Smooth muscle cell (in vitro differentiated cells): Measurements from ENCODE around the gene NECTIN4. TPM values are rescaled to one million over a fixed set of nuclear protein-coding genes. Genes with fewer than 3 reads are reported as not detected.

ENCODE experiments used
- DNase-seq: peaks from one replicate; lab custom pipeline; 2025; ENCODE audit not compliant: unreplicated experiment; lab: John Stamatoyannopoulos, UW
- H2AFZ ChIP-seq: fragments of 200-600 bp; sonication (generic); 2 replicates; pipeline ENCODE4 v1.6.0; 2016; ENCODE audit warnings: antibody characterized with exemption, low read depth, mild to moderate bottlenecking
- H3F3A ChIP-seq: fragments of 200-600 bp; sonication (generic); 2 replicates; pipeline ENCODE4 v1.6.0; 2017; ENCODE audit warnings: antibody characterized with exemption, low read depth
- H3K27ac ChIP-seq: fragments of 200-600 bp; sonication (generic); 2 replicates; pipeline ENCODE4 v1.5.1; 2016; ENCODE audit warnings: low read depth, mild to moderate bottlenecking
- H3K27me3 ChIP-seq: fragments of 200-600 bp; sonication (generic); 2 replicates; pipeline ENCODE4 v1.6.1; 2016; ENCODE audit warnings: low read depth, mild to moderate bottlenecking
- H3K36me3 ChIP-seq: fragments of 200-600 bp; sonication (generic); 2 replicates; pipeline ENCODE4 v1.5.1; 2016; ENCODE audit warnings: low read depth
- H3K4me1 ChIP-seq: fragments of 200-600 bp; sonication (generic); 2 replicates; pipeline ENCODE4 v1.5.1; 2016; ENCODE audit warnings: low read depth
- H3K4me2 ChIP-seq: fragments of 200-600 bp; sonication (generic); 2 replicates; pipeline ENCODE4 v1.6.0; 2016; ENCODE audit warnings: mild to moderate bottlenecking
- H3K4me3 ChIP-seq: fragments of 200-600 bp; sonication (generic); 2 replicates; pipeline ENCODE4 v1.5.1; 2016; ENCODE audit warnings: mild to moderate bottlenecking
- H3K79me2 ChIP-seq: fragments of 200-600 bp; sonication (generic); 2 replicates; pipeline ENCODE4 v1.6.0; 2016; ENCODE audit warnings: low read depth, mild to moderate bottlenecking
- H3K9ac ChIP-seq: fragments of 200-600 bp; sonication (generic); 2 replicates; pipeline ENCODE4 v1.6.0; 2016; ENCODE audit warnings: low read depth
- H3K9me3 ChIP-seq: fragments of 200-600 bp; sonication (generic); replicated peaks from 2 replicates; pipeline ENCODE4 v1.5.1; 2016; ENCODE audit warnings: low read depth
- H4K20me1 ChIP-seq: fragments of 200-600 bp; sonication (generic); 2 replicates; pipeline ENCODE4 v1.6.0; 2016; ENCODE audit warnings: low read depth
- WGBS: methylation state at CpG from one replicate; pipeline ENCODE4 v1.1.7; 2016; ENCODE audit warnings: low lambda C conversion rate; 5-methylcytosine and 5-hydroxymethylcytosine counted together
- polyA plus RNA-seq: library from polyadenylated mRNA; unstranded; fragments of >200 nt; fragmentation: Nextera tagmentation; extraction: Ambion mirVana; gene quantifications from 2 replicates; pipeline ENCODE4 v1.2.1, GENCODE V29; 2016
- total RNA-seq: library from RNA; depleted of rRNA; stranded (reverse); fragments of >200 nt; gene quantifications from 2 replicates; pipeline ENCODE4 v1.2.3, GENCODE V29; 2014
- TF ChIP-seq, protein P1 (sequence below): fragments of 200-600 bp; sonication (generic); IDR thresholded peaks from 2 replicates; pipeline ENCODE4 v1.5.1; 2017; ENCODE audit warnings: borderline replicate concordance, mild to moderate bottlenecking, antibody characterized with exemption; ENCODE audit not compliant: insufficient read depth, poor library complexity, severe bottlenecking

Gene NECTIN4
- total and polyA plus RNA-seq, 2 experiments from 2014 or later, result 12.7 to 18.2 TPM

GRCh38 chr1:161096530-161096929 is 7.2 kb upstream of the NECTIN4 start:
- 39% methylated on average over 1 of the region's 1 CpG for WGBS
- TF ChIP-seq, protein P1, sequence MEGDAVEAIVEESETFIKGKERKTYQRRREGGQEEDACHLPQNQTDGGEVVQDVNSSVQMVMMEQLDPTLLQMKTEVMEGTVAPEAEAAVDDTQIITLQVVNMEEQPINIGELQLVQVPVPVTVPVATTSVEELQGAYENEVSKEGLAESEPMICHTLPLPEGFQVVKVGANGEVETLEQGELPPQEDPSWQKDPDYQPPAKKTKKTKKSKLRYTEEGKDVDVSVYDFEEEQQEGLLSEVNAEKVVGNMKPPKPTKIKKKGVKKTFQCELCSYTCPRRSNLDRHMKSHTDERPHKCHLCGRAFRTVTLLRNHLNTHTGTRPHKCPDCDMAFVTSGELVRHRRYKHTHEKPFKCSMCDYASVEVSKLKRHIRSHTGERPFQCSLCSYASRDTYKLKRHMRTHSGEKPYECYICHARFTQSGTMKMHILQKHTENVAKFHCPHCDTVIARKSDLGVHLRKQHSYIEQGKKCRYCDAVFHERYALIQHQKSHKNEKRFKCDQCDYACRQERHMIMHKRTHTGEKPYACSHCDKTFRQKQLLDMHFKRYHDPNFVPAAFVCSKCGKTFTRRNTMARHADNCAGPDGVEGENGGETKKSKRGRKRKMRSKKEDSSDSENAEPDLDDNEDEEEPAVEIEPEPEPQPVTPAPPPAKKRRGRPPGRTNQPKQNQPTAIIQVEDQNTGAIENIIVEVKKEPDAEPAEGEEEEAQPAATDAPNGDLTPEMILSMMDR, result no peak
- DNase-seq, result no peak

GRCh38 chr1:161096015-161096414 is 6.7 kb upstream of the NECTIN4 start:
- H3F3A ChIP-seq, result peaks cover 19% of the 10 kb centered on the region
- no peaks in the 10 kb centered on the region for H3K27me3 ChIP-seq
- TF ChIP-seq, protein P1, result no peak
- no peaks in the 10 kb centered on the region for H4K20me1 ChIP-seq
- 83% methylated on average over 2 of the region's 2 CpGs for WGBS
- H3K9ac ChIP-seq, result no peak overlapping the region
- H3K4me2 ChIP-seq, result peak overlapping the region; percentile 70
- no peak for DNase-seq
- no peaks in the 10 kb centered on the region for H3K9me3 ChIP-seq
- peaks cover 7% of the 10 kb centered on the region for H3K4me1 ChIP-seq
- H3K36me3 ChIP-seq, result no peaks in the 10 kb centered on the region
- peak overlapping the region; percentile 56 for H3K27ac ChIP-seq
- no peak overlapping the region for H3K4me3 ChIP-seq
- no peaks in the 10 kb centered on the region for H3K79me2 ChIP-seq
- peak overlapping the region; percentile 34 for H2AFZ ChIP-seq

More at GRCh38 chr1:161096530-161096929, 7.2 kb upstream of the NECTIN4 start:
- Histone ChIP-seq H3K79me2 (no peaks in the 10 kb centered on the region), H3K4me1 (peaks cover 7% of the 10 kb centered on the region), H4K20me1 (no peaks in the 10 kb centered on the region), H3K4me3 (no peak overlapping the region), H3K36me3 (no peaks in the 10 kb centered on the region), H3K27me3 (no peaks in the 10 kb centered on the region), H3K9ac (no peak overlapping the region), H3F3A (peaks cover 19% of the 10 kb centered on the region), H3K27ac (peak overlapping the region; percentile 56), H2AFZ (peak overlapping the region; percentile 34), H3K9me3 (no peaks in the 10 kb centered on the region), H3K4me2 (peak overlapping the region; percentile 70)

GRCh38 chr1:161095230-161095629 is 5.9 kb upstream of the NECTIN4 start:
- no peak overlapping the region for H3K4me2 ChIP-seq
- H4K20me1 ChIP-seq, result no peaks in the 10 kb centered on the region
- H3K27ac ChIP-seq, result no peak overlapping the region
- H3K79me2 ChIP-seq, result no peaks in the 10 kb centered on the region
- no peak for DNase-seq
- H3K9me3 ChIP-seq, result no peaks in the 10 kb centered on the region
- H3K4me1 ChIP-seq, result peaks cover 7% of the 10 kb centered on the region
- H3K36me3 ChIP-seq, result no peaks in the 10 kb centered on the region
- no peaks in the 10 kb centered on the region for H3K27me3 ChIP-seq
- H3K4me3 ChIP-seq, result no peak overlapping the region
- H3K9ac ChIP-seq, result no peak overlapping the region
- H3F3A ChIP-seq, result peaks cover 16% of the 10 kb centered on the region
- whole genome bisulfite sequencing, result 88% methylated on average over 6 of the region's 6 CpGs
- TF ChIP-seq, protein P1, result no peak
- no peak overlapping the region for H2AFZ ChIP-seq

DNA sequence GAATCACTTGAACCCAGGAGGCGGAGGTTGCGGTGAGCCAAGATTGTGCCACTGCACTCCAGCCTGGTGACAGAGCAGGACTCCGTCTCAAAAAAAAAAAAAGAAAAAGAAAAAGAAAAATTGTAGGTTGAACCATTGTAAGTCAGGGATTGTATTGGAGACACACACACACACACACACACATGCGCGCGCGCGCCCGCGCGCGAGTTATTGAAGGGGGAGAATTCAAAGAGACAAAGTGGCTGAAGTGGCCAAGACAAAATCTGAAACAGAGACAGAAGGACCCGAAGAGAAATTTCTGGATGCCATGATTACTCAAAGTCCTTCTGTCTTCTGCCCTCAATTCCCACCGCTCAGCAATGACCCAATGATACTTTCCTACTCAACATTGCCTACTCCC is 5.1 kb upstream of the NECTIN4 start:
- 97% methylated on average over 14 of the region's 14 CpGs for WGBS
- Histone ChIP-seq H2AFZ (no peak overlapping the region), H3K4me3 (no peak overlapping the region), H3K27ac (no peak overlapping the region), H4K20me1 (no peaks in the 10 kb centered on the region), H3K36me3 (no peaks in the 10 kb centered on the region), H3K9me3 (no peaks in the 10 kb centered on the region), H3F3A (peaks cover 9% of the 10 kb centered on the region), H3K27me3 (no peaks in the 10 kb centered on the region), H3K9ac (no peak overlapping the region), H3K4me2 (no peak overlapping the region), H3K4me1 (peaks cover 7% of the 10 kb centered on the region), H3K79me2 (no peaks in the 10 kb centered on the region)
- DNase-seq, result no peak
- TF ChIP-seq, protein P1, result no peak
